Keratinocyte (primary cell): ENCODE measurements around the gene MOV10L1.

ENCODE experiments used
- CTCF ChIP-seq, 3 experiments: IDR thresholded peaks in 1 of 3; conservative IDR thresholded peaks in 1 of 3; optimal IDR thresholded peaks in 1 of 3; 2 replicates in 2 of 3; 3 replicates in 1 of 3; pipeline versions ENCODE3 to v1.5.1; 2011; ENCODE audit warnings: low read length in 3 of 3, mild to moderate bottlenecking in 3 of 3, moderate library complexity in 2 of 3, control low read depth in 1 of 3, inconsistent platforms in 1 of 3; ENCODE audit not compliant: insufficient read depth in 2 of 3; ENCODE audit errors: extremely low read depth in 1 of 3
- EZH2 ChIP-seq: IDR thresholded peaks from one replicate; pipeline ENCODE4 v1.6.1; 2012; ENCODE audit warnings: inconsistent platforms, mild to moderate bottlenecking, low read length, moderate library complexity

DNA sequence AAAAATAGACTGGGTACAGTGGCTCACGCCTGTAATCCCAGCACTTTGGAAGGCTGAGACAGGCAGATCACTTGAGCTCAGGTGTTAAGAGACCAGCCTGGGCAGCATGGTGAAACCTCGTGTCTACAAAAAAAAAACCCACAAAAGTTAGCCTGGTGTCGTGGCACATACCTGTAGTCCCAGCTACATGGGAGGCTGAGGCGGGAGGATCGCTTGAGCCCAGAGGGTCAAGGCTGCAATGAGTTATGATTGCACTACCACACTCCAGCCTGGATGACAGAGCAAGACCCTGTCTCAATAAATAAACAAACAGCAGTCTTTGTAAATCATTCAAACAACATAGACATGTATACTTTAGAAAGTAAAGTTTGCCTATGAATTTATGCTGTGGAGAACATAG lies 2.5 kb downstream of the MOV10L1 start:
- TF ChIP-seq CTCF (optimal IDR thresholded peaks at IDR 0.05 in 1 of 3, IDR thresholded peaks at IDR 0.05 in 1 of 3, conservative IDR thresholded peaks at IDR 0.05 in 1 of 3; ENCODE audit: extremely low read depth in 1 of 3, insufficient read depth in 2 of 3, low read length in 3 of 3) = no peak
- no peak for TF ChIP-seq EZH2
